Liver (tissue), 9 donors: ENCODE data around the gene SPATS2L. TPM values are rescaled to one million over a fixed set of nuclear protein-coding genes. Genes with fewer than 3 reads are reported as not detected.

Experiments
- DNase-seq: peaks from one replicate; pipeline ENCODE4 v3.0.0-alpha.2; 2017; ENCODE audit warnings: low spot score
- H3K27ac ChIP-seq, 2 donors: one replicate each; pipeline ENCODE4 v1.7.0; 2013; ENCODE audit warnings: inconsistent platforms in 2 of 2, low read length in 2 of 2, control low read depth in 1 of 2, low read depth in 1 of 2, mild to moderate bottlenecking in 1 of 2
- H3K27me3 ChIP-seq, 4 donors: one replicate each; pipeline versions ENCODE4 v1.6.1 to v1.7.0; 2013; ENCODE audit warnings: low read length in 3 of 4, inconsistent platforms in 1 of 4, mild to moderate bottlenecking in 1 of 4, moderate library complexity in 1 of 4; ENCODE audit not compliant: control insufficient read depth in 4 of 4, insufficient read depth in 4 of 4
- H3K36me3 ChIP-seq, 4 donors: one replicate each; pipeline versions ENCODE4 v1.6.1 to v1.7.0; 2013; ENCODE audit warnings: low read length in 3 of 4, mild to moderate bottlenecking in 3 of 4, low read depth in 1 of 4, moderate library complexity in 1 of 4; ENCODE audit not compliant: control insufficient read depth in 4 of 4, insufficient read depth in 3 of 4
- H3K4me1 ChIP-seq, 4 donors: one replicate each; pipeline versions ENCODE4 v1.6.1 to v1.7.0; 2013; ENCODE audit warnings: low read length in 3 of 4, mild to moderate bottlenecking in 3 of 4, moderate library complexity in 1 of 4; ENCODE audit not compliant: control insufficient read depth in 4 of 4, insufficient read depth in 4 of 4
- H3K4me3 ChIP-seq, 3 donors: one replicate each; pipeline versions ENCODE4 v1.6.1 to v1.7.0; 2013; ENCODE audit warnings: low read length in 3 of 3, control low read depth in 1 of 3, low read depth in 1 of 3, mild to moderate bottlenecking in 1 of 3
- H3K9ac ChIP-seq, 2 donors: one replicate each; pipeline ENCODE4 v1.7.0; 2013; ENCODE audit warnings: low read length in 2 of 2, mild to moderate bottlenecking in 2 of 2, moderate library complexity in 2 of 2, control low read depth in 1 of 2, low read depth in 1 of 2
- H3K9me3 ChIP-seq, 4 donors: one replicate each; pipeline versions ENCODE4 v1.6.1 to v1.7.0; 2013; ENCODE audit warnings: low read length in 3 of 4; ENCODE audit not compliant: control insufficient read depth in 4 of 4
- EGR1 ChIP-seq, 2 donors: IDR thresholded peaks; 2 replicates each; pipeline ENCODE4 v1.6.1; 2016 to 2018; ENCODE audit warnings: antibody characterized with exemption in 2 of 2, low read depth in 2 of 2
- FOXA1 ChIP-seq: IDR thresholded peaks from 2 replicates; pipeline ENCODE4 v1.6.1; 2016; ENCODE audit warnings: antibody characterized with exemption
- FOXA2 ChIP-seq: IDR thresholded peaks from 2 replicates; pipeline ENCODE4 v1.6.1; 2016; ENCODE audit warnings: antibody characterized with exemption
- GABPA ChIP-seq, 2 donors: IDR thresholded peaks in 1 of 2; conservative IDR thresholded peaks in 1 of 2; 2 replicates each; pipeline ENCODE4 v1.6.1; 2016; ENCODE audit warnings: antibody characterized with exemption in 2 of 2, mild to moderate bottlenecking in 1 of 2, moderate library complexity in 1 of 2
- HNF4A ChIP-seq, 2 donors: conservative IDR thresholded peaks; 2 replicates each; pipeline ENCODE4 v1.6.1; 2016; ENCODE audit warnings: antibody characterized with exemption in 2 of 2, mild to moderate bottlenecking in 2 of 2
- HNF4G ChIP-seq: IDR thresholded peaks from 2 replicates; pipeline ENCODE4 v1.6.1; 2016; ENCODE audit warnings: antibody characterized with exemption
- JUND ChIP-seq, 2 donors: IDR thresholded peaks; 2 replicates each; pipeline ENCODE4 v1.6.1; 2016; ENCODE audit warnings: antibody characterized with exemption in 2 of 2
- MAX ChIP-seq: IDR thresholded peaks from 2 replicates; pipeline ENCODE4 v1.6.1; 2016; ENCODE audit warnings: antibody characterized with exemption
- REST ChIP-seq: IDR thresholded peaks from 2 replicates; pipeline ENCODE4 v1.6.1; 2016; ENCODE audit warnings: antibody characterized with exemption, mild to moderate bottlenecking
- RXRA ChIP-seq, 2 donors: IDR thresholded peaks; 2 replicates each; pipeline ENCODE4 v1.6.1; 2017 to 2018; ENCODE audit warnings: antibody characterized with exemption in 2 of 2, mild to moderate bottlenecking in 1 of 2
- SP1 ChIP-seq: IDR thresholded peaks from 2 replicates; pipeline ENCODE4 v1.6.1; 2018; ENCODE audit warnings: antibody characterized with exemption, mild to moderate bottlenecking
- TAF1 ChIP-seq: conservative IDR thresholded peaks from 2 replicates; pipeline ENCODE4 v1.6.1; 2016; ENCODE audit warnings: antibody characterized with exemption, mild to moderate bottlenecking
- WGBS: extraction: QIAGEN DNeasy Blood & Tissue Kit; methylation state at CpG from one replicate; pipeline ENCODE4 v1.1.7; 2013; 5-methylcytosine and 5-hydroxymethylcytosine counted together
- polyA plus RNA-seq, 2 donors: library from polyadenylated mRNA; stranded (reverse) in 1 of 2; unstranded in 1 of 2; fragments of 200-250 nt in 1 of 2; fragments of >200 nt in 1 of 2; fragmentation: Nextera tagmentation in 1 of 2; extraction: Ambion mirVana in 1 of 2; gene quantifications; one replicate each; pipeline versions ENCODE4 v1.2.1 to v1.2.3, GENCODE V29; 2013 to 2015
- total RNA-seq, 2 donors: library from RNA; depleted of rRNA; stranded (reverse); fragments of >200 nt; gene quantifications; one replicate each; pipeline ENCODE4 v1.2.3, GENCODE V29; 2014
- TF ChIP-seq, protein P1 (sequence below): fragments of 150-350 bp; IDR thresholded peaks from 2 replicates; pipeline ENCODE4 v1.5.1; 2017; ENCODE audit warnings: improper control_type of control experiment, low read depth, low read length; ENCODE audit not compliant: missing input control
- TF ChIP-seq, protein P2 (sequence below): IDR thresholded peaks from 2 replicates; pipeline ENCODE4 v1.6.1; 2016; ENCODE audit warnings: antibody characterized with exemption
- TF ChIP-seq, protein P3 (sequence below): IDR thresholded peaks from 2 replicates; pipeline ENCODE4 v1.6.1; 2016; ENCODE audit warnings: antibody characterized with exemption
- donor health status: healthy.
- donor health status: healthy.
- donor health status: healthy.
- donor health status: healthy.
- donor health status: healthy.

SPATS2L gene
- total and polyA plus RNA-seq, 4 donors: 31.4 to 49.9 (median 42.4) TPM

GRCh38 chr2:200354833-200355751 is 48.6 kb downstream of the SPATS2L start:
- H3K27me3 ChIP-seq: no peaks in the 10 kb centered on the region
- no peak overlapping the region for H3K27ac ChIP-seq
- H3K9ac ChIP-seq: no peak overlapping the region
- peaks cover 0 to 13% (median 5%) of the 10 kb centered on the region in 4 donors for H3K4me1 ChIP-seq
- no peak for DNase-seq
- WGBS: 88% methylated on average over 11 of the region's 11 CpGs
- no peaks in the 10 kb centered on the region for H3K36me3 ChIP-seq
- TF ChIP-seq MAX (no peak), EGR1 (IDR thresholded peaks at IDR 0.05; ENCODE audit: low read depth in 2 of 2) (no peak), REST (no peak), HNF4G (no peak), SP1 (no peak)
- TF ChIP-seq, protein P1, sequence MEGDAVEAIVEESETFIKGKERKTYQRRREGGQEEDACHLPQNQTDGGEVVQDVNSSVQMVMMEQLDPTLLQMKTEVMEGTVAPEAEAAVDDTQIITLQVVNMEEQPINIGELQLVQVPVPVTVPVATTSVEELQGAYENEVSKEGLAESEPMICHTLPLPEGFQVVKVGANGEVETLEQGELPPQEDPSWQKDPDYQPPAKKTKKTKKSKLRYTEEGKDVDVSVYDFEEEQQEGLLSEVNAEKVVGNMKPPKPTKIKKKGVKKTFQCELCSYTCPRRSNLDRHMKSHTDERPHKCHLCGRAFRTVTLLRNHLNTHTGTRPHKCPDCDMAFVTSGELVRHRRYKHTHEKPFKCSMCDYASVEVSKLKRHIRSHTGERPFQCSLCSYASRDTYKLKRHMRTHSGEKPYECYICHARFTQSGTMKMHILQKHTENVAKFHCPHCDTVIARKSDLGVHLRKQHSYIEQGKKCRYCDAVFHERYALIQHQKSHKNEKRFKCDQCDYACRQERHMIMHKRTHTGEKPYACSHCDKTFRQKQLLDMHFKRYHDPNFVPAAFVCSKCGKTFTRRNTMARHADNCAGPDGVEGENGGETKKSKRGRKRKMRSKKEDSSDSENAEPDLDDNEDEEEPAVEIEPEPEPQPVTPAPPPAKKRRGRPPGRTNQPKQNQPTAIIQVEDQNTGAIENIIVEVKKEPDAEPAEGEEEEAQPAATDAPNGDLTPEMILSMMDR: no peak
- H3K4me3 ChIP-seq: no peak overlapping the region
- no peaks in the 10 kb centered on the region for H3K9me3 ChIP-seq

GRCh38 chr2:200356321-200356720 is 49.8 kb downstream of the SPATS2L start:
- 88% methylated on average over 1 of the region's 1 CpG for WGBS
- H3K4me1 ChIP-seq: peaks cover 0 to 12% (median 4%) of the 10 kb centered on the region in 4 donors
- no peaks in the 10 kb centered on the region for H3K9me3 ChIP-seq
- H3K27me3 ChIP-seq: no peaks in the 10 kb centered on the region
- H3K27ac ChIP-seq: no peak overlapping the region
- H3K9ac ChIP-seq: no peak overlapping the region
- DNase-seq: no peak
- H3K4me3 ChIP-seq: no peak overlapping the region
- H3K36me3 ChIP-seq: no peaks in the 10 kb centered on the region
- TF ChIP-seq JUND (IDR thresholded peaks at IDR 0.05) (no peak), FOXA1 (no peak), REST (no peak), RXRA (IDR thresholded peaks at IDR 0.05) (no peak), HNF4G (no peak), HNF4A (conservative IDR thresholded peaks at IDR 0.05) (no peak), TAF1 (no peak), SP1 (no peak), GABPA (IDR thresholded peaks at IDR 0.05 in 1 of 2, conservative IDR thresholded peaks at IDR 0.05 in 1 of 2) (no peak), FOXA2 (no peak), EGR1 (IDR thresholded peaks at IDR 0.05; ENCODE audit: low read depth in 2 of 2) (no peak), MAX (no peak)
- TF ChIP-seq, protein P2, sequence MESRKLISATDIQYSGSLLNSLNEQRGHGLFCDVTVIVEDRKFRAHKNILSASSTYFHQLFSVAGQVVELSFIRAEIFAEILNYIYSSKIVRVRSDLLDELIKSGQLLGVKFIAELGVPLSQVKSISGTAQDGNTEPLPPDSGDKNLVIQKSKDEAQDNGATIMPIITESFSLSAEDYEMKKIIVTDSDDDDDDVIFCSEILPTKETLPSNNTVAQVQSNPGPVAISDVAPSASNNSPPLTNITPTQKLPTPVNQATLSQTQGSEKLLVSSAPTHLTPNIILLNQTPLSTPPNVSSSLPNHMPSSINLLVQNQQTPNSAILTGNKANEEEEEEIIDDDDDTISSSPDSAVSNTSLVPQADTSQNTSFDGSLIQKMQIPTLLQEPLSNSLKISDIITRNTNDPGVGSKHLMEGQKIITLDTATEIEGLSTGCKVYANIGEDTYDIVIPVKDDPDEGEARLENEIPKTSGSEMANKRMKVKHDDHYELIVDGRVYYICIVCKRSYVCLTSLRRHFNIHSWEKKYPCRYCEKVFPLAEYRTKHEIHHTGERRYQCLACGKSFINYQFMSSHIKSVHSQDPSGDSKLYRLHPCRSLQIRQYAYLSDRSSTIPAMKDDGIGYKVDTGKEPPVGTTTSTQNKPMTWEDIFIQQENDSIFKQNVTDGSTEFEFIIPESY: no peak
- TF ChIP-seq, protein P1: no peak
- TF ChIP-seq, protein P3, sequence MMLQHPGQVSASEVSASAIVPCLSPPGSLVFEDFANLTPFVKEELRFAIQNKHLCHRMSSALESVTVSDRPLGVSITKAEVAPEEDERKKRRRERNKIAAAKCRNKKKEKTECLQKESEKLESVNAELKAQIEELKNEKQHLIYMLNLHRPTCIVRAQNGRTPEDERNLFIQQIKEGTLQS: no peak
